Kidney capillary endothelial cell (primary cell): ENCODE data around the gene ZP3.
"Not testable (repeated sequence)": the region's sequence is repeated elsewhere in the genome, so short reads cannot be mapped to it uniquely, and the experiment has no call there.

Experiments
- DNase-seq: peaks from one replicate; pipeline ENCODE4 v3.0.0-alpha.2; 2018; ENCODE audit warnings: low spot score

The ZP3 gene

GRCh38 chr7:76485822-76486610, 61.3 kb downstream of the ZP3 start:
- not testable (repeated sequence) for DNase-seq

- not testable (repeated sequence) for DNase-seq
Observed at GRCh38 chr7:76486618-76487017, 61.9 kb downstream of the ZP3 start.

GRCh38 chr7:76487969-76488368, 63.2 kb downstream of the ZP3 start:
- not testable (repeated sequence) for DNase-seq
